Endometrium (tissue), 2 donors: Measurements from ENCODE around the gene NEURL3.
"Not testable (repeated sequence)": the region's sequence is repeated elsewhere in the genome, so short reads cannot be mapped to it uniquely, and the experiment has no call there.

Experiments
- FAIRE-seq: peaks from 2 replicates; lab custom pipeline; 2012; peaks lifted over from hg19 to GRCh38; lab: Jason Lieb, UNC
- donor health status: control.
- donor health status: control.

Gene NEURL3

GRCh38 chr2:96506907-96507240, 1.7 kb upstream of the NEURL3 start:
- no peak for FAIRE-seq

- FAIRE-seq = no peak
These were observed 1.1 kb upstream of the NEURL3 start for GRCh38 chr2:96506016-96506906.

GRCh38 chr2:96503637-96504243, 1.4 kb downstream of the NEURL3 start:
- no peak for FAIRE-seq

DNA sequence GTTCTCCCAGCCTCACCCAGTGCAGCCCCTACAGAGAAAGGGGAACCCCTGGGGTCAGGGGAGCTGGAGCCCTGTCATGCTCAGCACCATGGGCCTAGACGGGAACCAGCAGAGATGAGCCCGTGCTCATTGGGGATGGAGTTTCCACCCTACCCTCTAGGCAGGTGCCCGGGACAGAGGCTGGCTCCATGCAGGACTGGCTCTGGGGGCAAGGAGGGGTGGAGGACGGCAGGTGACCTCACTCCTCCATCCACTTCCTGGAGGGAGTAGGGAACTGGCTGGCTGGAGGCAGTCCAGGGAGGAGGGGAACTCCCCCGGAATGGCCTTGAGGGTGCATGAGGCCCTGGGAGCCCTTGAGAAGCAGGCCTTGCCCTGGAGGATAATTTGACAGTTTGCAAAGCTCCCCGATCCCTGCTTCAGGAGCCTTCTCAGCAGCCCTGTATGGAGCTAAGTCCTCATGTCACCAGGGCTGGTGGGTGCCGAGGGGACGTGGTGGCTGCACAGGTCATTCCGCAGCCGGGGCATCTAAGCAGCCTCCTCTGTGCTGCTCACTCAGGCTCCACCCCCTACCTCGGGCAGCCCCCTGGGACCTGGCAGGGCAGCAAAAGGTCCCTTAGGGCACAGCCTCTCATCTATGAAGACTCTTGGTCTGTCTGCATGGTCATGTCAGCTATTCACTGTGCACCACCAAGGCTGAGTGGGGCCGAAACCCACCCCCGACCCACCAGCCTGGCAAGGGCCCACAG, 2.1 kb downstream of the NEURL3 start:
- FAIRE-seq = no peak

- FAIRE-seq = no peak
These were observed 3.0 kb downstream of the NEURL3 start for GRCh38 chr2:96501886-96502810.

- no peak for FAIRE-seq
These were observed 3.7 kb downstream of the NEURL3 start for GRCh38 chr2:96501471-96501874.

DNA sequence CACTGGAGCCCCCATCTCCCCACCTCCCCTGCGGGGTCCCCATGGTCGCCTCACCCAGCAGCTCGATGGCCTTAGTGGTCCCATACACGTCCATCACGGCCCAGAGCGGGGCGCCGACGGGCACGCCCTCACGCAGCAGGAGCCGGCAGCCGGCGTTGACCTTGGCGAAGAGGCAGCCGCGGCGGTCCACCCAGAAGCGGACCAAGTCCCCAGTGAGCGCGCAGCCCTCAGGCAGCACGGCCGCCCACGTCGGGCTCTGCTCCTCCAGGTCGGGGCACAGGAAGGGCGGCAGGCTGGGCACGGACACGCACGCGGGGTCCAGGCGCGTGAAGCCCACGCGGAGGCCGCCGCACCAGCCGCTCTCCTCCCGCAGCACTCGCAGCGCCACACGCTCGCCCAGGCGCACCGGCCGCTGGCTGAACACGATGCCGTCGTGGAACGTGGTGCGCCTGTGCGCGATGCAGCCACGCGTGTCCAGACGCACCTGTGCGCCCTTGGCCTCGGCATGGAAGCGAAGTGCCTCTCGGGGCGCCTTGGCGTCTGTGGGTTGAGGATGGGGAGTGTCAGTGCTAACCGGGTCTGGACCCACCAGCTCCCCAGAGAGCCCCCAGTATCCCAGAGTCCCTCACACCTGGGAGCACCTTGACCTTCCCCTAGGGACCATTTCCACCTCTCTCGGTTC, 4.6 kb downstream of the NEURL3 start:
- no peak for FAIRE-seq

- FAIRE-seq = no peak
These were observed 5.8 kb downstream of the NEURL3 start for GRCh38 chr2:96499061-96499960.

DNA sequence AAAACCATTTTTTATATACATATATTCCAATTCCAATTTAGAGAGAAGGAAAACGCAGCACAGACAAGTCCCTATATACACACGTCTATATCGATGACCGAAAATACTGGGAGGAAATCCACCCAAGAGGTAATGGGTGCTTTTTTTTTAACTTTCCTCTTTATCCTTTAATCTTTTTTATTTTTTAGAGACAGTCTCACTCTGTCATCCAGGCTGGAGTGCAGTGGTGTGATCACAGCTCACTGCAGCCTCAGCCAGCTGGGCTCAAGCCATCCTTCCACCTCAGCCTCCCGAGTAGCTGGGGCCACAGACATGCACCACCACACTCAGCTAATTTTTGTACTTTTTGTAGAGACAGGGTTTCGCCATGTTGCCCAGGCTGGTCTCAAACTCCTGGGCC, 6.5 kb downstream of the NEURL3 start:
- not testable (repeated sequence) for FAIRE-seq

DNA sequence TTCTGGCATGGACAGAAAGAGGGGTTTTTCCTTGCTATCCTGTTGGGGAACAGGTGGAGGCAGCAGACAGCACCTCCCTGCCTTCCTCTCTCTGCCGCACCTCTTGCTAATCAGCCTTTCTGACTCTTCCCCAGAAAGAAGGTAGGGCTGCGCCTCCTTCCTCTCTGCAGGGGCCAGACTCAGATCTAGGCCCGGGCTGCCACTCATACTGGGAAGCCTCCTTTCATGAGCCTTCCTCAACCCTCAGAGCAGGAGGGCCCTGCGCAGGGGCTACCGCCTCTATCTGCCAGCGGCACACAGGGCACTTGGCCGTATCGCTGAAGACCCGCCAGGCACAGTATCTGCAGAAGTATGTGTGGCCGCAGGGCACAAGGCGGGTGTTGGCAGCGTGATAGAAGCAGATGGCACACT, 7.1 kb downstream of the NEURL3 start:
- no peak for FAIRE-seq

- no peak for FAIRE-seq
These were observed 9.1 kb downstream of the NEURL3 start for GRCh38 chr2:96495982-96496629.

DNA sequence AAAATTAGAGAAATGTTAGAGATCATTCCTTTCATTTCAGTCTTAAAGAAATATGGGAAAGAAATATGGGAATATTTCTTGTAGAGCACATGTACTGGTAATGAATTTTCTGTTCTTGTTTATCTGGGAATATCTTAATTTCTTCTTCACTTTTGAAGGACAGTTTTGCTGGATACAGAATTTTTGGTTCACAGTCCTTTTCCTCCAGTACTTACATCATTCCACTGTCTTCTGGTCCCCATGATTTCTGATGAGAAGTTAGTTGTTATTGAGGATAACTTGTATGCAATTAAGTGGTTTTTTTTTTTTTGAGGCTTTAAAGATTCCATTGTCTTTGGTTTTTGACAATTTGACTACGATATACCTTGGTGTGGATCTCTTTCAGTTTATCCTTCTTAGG, 11.0 kb downstream of the NEURL3 start:
- FAIRE-seq = no peak

- FAIRE-seq = no peak
These were observed 12.1 kb downstream of the NEURL3 start for GRCh38 chr2:96493072-96493471.

- no peak for FAIRE-seq
These were observed 13.2 kb downstream of the NEURL3 start for GRCh38 chr2:96491860-96492497.

DNA sequence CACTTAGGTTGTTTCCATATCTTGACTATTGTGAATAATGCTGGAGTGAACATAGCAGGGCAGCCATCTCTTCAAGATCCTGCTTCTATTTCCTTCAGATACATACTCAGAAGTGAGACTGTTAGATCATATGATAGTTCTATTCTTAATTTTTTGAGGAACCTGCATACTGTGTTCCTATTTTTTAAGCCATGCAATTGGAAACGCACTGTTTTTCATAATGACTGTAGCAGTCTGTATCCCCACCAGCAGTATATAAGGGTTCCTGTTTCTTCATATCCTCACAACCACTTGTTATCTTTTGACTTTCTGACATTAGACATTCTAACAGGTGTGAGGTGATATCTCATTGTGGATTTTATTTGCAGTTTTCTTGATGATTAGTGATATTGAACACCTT, 15.5 kb downstream of the NEURL3 start:
- no peak for FAIRE-seq

DNA sequence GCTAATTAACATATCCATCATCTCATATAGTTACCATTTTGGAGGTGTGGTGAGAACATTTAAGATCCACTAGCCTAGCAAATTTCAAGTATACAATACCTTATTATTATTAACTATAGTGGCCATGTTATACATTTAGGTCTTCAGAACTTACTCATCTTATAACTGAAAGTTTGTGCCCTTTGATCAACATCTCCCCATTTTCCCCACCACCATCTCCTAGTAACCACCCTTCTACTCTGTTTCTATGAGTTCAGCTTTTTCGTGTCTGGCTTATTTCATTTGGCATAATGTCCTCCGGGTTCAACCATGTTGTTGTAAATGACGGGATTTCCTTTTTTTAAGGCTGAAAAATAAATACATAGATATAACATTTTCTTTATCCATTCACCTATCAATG, 15.9 kb downstream of the NEURL3 start:
- FAIRE-seq = no peak

DNA sequence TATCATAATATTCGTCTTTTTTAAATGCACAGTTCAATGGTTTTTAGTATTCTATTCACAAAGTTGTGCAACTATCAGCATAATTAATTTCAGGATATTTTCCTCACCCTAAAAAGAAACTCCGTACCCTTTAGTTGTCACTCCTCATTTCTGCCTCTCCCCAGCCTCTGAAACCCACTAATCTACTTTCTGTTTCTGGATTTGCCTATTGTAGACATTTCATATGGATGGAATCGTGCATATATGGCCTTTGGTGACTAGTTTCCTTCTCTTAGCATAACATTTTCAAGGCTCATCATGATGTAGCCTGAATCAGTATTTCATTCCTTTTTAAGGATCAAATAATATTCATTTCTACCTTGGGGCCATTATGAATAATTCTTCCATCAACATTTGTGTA, 18.5 kb downstream of the NEURL3 start:
- FAIRE-seq = no peak

DNA sequence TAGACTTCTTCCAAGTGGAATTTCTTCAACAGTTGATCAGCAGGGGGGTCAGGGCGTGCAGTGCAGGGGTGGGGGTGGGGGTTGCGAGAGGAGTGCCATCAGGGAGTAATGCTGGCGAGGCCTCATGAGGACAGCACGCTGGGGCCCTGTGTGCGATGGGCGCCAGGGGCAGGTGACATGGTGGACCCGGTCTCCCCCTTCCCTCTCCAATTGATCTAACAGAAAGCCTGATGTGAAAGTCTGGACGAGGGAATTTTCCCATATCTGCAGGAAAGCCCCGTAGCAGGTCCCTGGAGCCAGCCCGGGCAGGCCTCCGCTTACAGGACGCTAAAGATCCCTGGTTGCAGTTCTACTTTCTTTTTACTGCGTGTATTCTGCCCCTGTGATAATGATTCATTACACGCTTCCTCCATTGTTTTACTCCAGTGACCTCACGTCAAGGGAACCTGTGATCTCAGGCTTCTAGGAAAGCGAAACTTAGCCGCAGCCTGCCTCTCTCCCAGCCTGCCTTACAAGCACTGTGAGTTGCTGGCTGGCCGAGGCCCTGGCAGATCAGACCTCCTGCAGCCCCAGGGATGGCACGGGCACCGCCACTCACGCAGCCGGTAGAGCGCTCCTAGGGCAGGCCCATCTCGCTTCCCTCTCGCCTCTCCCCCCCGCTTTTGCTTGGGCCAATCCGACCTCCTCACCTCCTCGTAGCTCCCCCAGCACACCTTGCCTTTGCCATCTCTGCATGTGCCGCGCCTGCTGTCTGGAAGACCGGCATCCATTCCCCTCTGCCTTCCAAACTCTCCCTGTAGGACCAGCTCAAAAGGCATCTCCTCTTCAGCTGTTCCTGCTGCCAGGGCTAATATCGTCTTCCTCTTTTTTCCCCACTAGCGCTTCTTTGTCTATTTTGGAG, 19.2 kb downstream of the NEURL3 start:
- FAIRE-seq = no peak
